H1 (cell line): ENCODE data around the gene VWA7. TPM values are rescaled to one million over a fixed set of nuclear protein-coding genes. Genes with fewer than 3 reads are reported as not detected.

Source experiments
- CTCF ChIA-PET: fragments of 300-600 bp; sonication (Branson Sonifier 250); formaldehyde crosslinking; loops from one replicate; lab custom pipeline; 2021; ENCODE audit not compliant: partially characterized antibody; lab: Charles Lee
- POLR2A ChIA-PET: fragments of 300-600 bp; sonication (Branson Sonifier 250); formaldehyde crosslinking; loops from one replicate; lab custom pipeline; 2021; ENCODE audit warnings: inconsistent platforms; ENCODE audit not compliant: partially characterized antibody; lab: Charles Lee
- DNase-seq, 2 experiments: peaks; one replicate each; pipeline versions ENCODE4 v3.0.0 to v3.0.0-alpha.2; 2010 to 2022; ENCODE audit warnings: low spot score in 2 of 2, low read depth in 1 of 2, mixed read lengths in 1 of 2
- FAIRE-seq: peaks from 2 replicates; lab custom pipeline; 2011; peaks lifted over from hg19 to GRCh38; lab: Jason Lieb, UNC
- H2AFZ ChIP-seq: 2 replicates; pipeline ENCODE4 v1.8.1; 2012; ENCODE audit warnings: low read length, inconsistent platforms
- H2AK5ac ChIP-seq: 2 replicates; pipeline ENCODE4 v1.6.1; 2013; ENCODE audit warnings: low read depth, low read length
- H2BK120ac ChIP-seq: replicated peaks from 2 replicates; pipeline ENCODE3; 2013; ENCODE audit warnings: low read depth, low read length, inconsistent platforms
- H2BK12ac ChIP-seq: 2 replicates; pipeline ENCODE4 v1.6.1; 2013; ENCODE audit warnings: low read depth, low read length
- H2BK15ac ChIP-seq: 2 replicates; pipeline ENCODE4 v1.6.1; 2013; ENCODE audit warnings: low read length
- H2BK20ac ChIP-seq: 2 replicates; pipeline ENCODE4 v1.6.1; 2013; ENCODE audit warnings: low read length
- H2BK5ac ChIP-seq: 2 replicates; pipeline ENCODE4 v1.6.1; 2013; ENCODE audit warnings: low read depth, low read length
- H3K14ac ChIP-seq: 2 replicates; pipeline ENCODE4 v1.6.1; 2013; ENCODE audit warnings: inconsistent platforms; ENCODE audit not compliant: insufficient read length
- H3K18ac ChIP-seq: 2 replicates; pipeline ENCODE4 v1.6.1; 2013; ENCODE audit warnings: low read length; ENCODE audit errors: extremely low read depth
- H3K23ac ChIP-seq: 2 replicates; pipeline ENCODE4 v1.6.1; 2013; ENCODE audit warnings: inconsistent platforms; ENCODE audit not compliant: insufficient read length
- H3K23me2 ChIP-seq: 2 replicates; pipeline ENCODE4 v1.6.1; 2013; ENCODE audit warnings: low read depth, low read length
- H3K27ac ChIP-seq: 2 replicates; pipeline ENCODE4 v1.6.1; 2011; ENCODE audit warnings: low read depth, low read length, inconsistent platforms
- H3K27me3 ChIP-seq, 4 experiments: replicated peaks in 1 of 4; 1 replicate in 1 of 4; 2 replicates in 3 of 4; pipeline versions ENCODE4 v1.6.1 to v1.8.1; 2011 to 2013; ENCODE audit warnings: low read length in 3 of 4, mild to moderate bottlenecking in 3 of 4, inconsistent platforms in 2 of 4, mixed read lengths in 2 of 4, moderate library complexity in 1 of 4; ENCODE audit not compliant: control insufficient read depth in 3 of 4, insufficient read depth in 3 of 4; ENCODE audit errors: extremely low read depth in 1 of 4
- H3K36me3 ChIP-seq, 4 experiments: 2 replicates each; pipeline versions ENCODE4 v1.6.1 to v1.8.1; 2011 to 2013; ENCODE audit warnings: mild to moderate bottlenecking in 4 of 4, low read length in 3 of 4, moderate library complexity in 2 of 4, control low read depth in 1 of 4, inconsistent platforms in 1 of 4; ENCODE audit not compliant: insufficient read depth in 4 of 4, control insufficient read depth in 2 of 4
- H3K4ac ChIP-seq: replicated peaks from 2 replicates; pipeline ENCODE3; 2013; ENCODE audit warnings: low read length, low read depth, mixed read lengths, inconsistent platforms; ENCODE audit not compliant: insufficient read length
- H3K4me1 ChIP-seq, 4 experiments: replicated peaks in 1 of 4; 1 replicate in 1 of 4; 2 replicates in 3 of 4; pipeline versions ENCODE4 v1.6.1 to v1.8.1; 2011 to 2013; ENCODE audit warnings: low read length in 3 of 4, inconsistent platforms in 2 of 4, mixed read lengths in 1 of 4; ENCODE audit not compliant: insufficient read depth in 4 of 4, control insufficient read depth in 3 of 4
- H3K4me2 ChIP-seq, 2 experiments: 2 replicates each; pipeline versions ENCODE4 v1.6.1 to v1.8.1; 2011 to 2013; ENCODE audit warnings: low read depth in 2 of 2, low read length in 2 of 2, control low read depth in 1 of 2, inconsistent platforms in 1 of 2, mild to moderate bottlenecking in 1 of 2; ENCODE audit not compliant: insufficient read depth in 1 of 2
- H3K4me3 ChIP-seq, 4 experiments: fragments of 200-600, 300-600 bp in 1 of 4; sonication (generic), shearing (Covaris generic), sonication (Bioruptor Twin) in 1 of 4; 2 replicates each; pipeline versions ENCODE4 v1.5.1 to v1.8.1; 2011 to 2016; ENCODE audit warnings: low read length in 4 of 4, low read depth in 3 of 4, control low read depth in 2 of 4, inconsistent platforms in 2 of 4, mild to moderate bottlenecking in 2 of 4, mixed read lengths in 1 of 4, moderate library complexity in 1 of 4; ENCODE audit not compliant: insufficient read depth in 2 of 4; ENCODE audit errors: extremely low read depth in 1 of 4
- H3K56ac ChIP-seq: replicated peaks from 2 replicates; pipeline ENCODE3; 2013; ENCODE audit warnings: low read depth, mild to moderate bottlenecking, mixed read lengths, low read length, inconsistent platforms; ENCODE audit not compliant: insufficient read length
- H3K79me1 ChIP-seq: 2 replicates; pipeline ENCODE4 v1.6.1; 2013; ENCODE audit warnings: low read depth, low read length, control low read depth
- H3K79me2 ChIP-seq, 2 experiments: 2 replicates each; pipeline versions ENCODE4 v1.6.1 to v1.8.1; 2012 to 2013; ENCODE audit warnings: low read length in 2 of 2, mild to moderate bottlenecking in 2 of 2, inconsistent platforms in 1 of 2; ENCODE audit not compliant: insufficient read depth in 2 of 2, control insufficient read depth in 1 of 2
- H3K9ac ChIP-seq, 4 experiments: replicated peaks in 1 of 4; 1 replicate in 1 of 4; 2 replicates in 3 of 4; pipeline versions ENCODE4 v1.6.1 to v1.8.1; 2011 to 2013; ENCODE audit warnings: low read depth in 3 of 4, low read length in 3 of 4, control low read depth in 2 of 4, mild to moderate bottlenecking in 2 of 4, moderate library complexity in 2 of 4, inconsistent platforms in 1 of 4; ENCODE audit errors: extremely low read depth in 1 of 4
- H3K9me3 ChIP-seq, 2 experiments: 2 replicates each; pipeline versions ENCODE4 v1.6.1 to v1.8.1; 2012 to 2013; ENCODE audit warnings: mild to moderate bottlenecking in 2 of 2, moderate library complexity in 2 of 2, control low read depth in 1 of 2, inconsistent platforms in 1 of 2, low read depth in 1 of 2, low read length in 1 of 2, mixed read lengths in 1 of 2; ENCODE audit not compliant: insufficient read depth in 2 of 2
- H4K20me1 ChIP-seq, 2 experiments: replicated peaks in 1 of 2; 2 replicates each; pipeline versions ENCODE3 to v1.8.1; 2011 to 2013; ENCODE audit warnings: inconsistent platforms in 2 of 2, low read length in 2 of 2, mild to moderate bottlenecking in 1 of 2; ENCODE audit not compliant: insufficient read depth in 2 of 2, control insufficient read depth in 1 of 2
- H4K5ac ChIP-seq: 2 replicates; pipeline ENCODE4 v1.6.1; 2013; ENCODE audit warnings: low read length, low read depth, mixed read lengths, inconsistent platforms; ENCODE audit not compliant: insufficient read length
- H4K8ac ChIP-seq: 2 replicates; pipeline ENCODE4 v1.8.0; 2013; ENCODE audit warnings: mild to moderate bottlenecking, moderate library complexity, low read length, inconsistent platforms; ENCODE audit not compliant: insufficient read depth; ENCODE audit errors: extremely low read depth
- H4K91ac ChIP-seq: replicated peaks from 2 replicates; pipeline ENCODE3; 2013; ENCODE audit warnings: low read length, mixed read lengths, inconsistent platforms; ENCODE audit not compliant: insufficient read length
- BACH1 ChIP-seq: IDR thresholded peaks from 2 replicates; pipeline ENCODE4 v1.6.1; 2012; ENCODE audit warnings: low read length, improper control_type of control experiment
- CHD2 ChIP-seq: IDR thresholded peaks from 2 replicates; pipeline ENCODE4 v1.6.1; 2012; ENCODE audit warnings: low read length, improper control_type of control experiment
- CTBP2 ChIP-seq: IDR thresholded peaks from 2 replicates; pipeline ENCODE4 v1.7.0; 2011; ENCODE audit warnings: borderline replicate concordance, mild to moderate bottlenecking, moderate library complexity, mixed read lengths, low read length; ENCODE audit not compliant: insufficient read depth, insufficient read length
- HDAC6 ChIP-seq: IDR thresholded peaks from one replicate; pipeline ENCODE4 v1.7.1; 2012; ENCODE audit warnings: low read depth, mild to moderate bottlenecking, inconsistent platforms, low read length, moderate library complexity
- NANOG ChIP-seq: IDR thresholded peaks from 2 replicates; pipeline ENCODE4 v1.6.1; 2011; ENCODE audit warnings: low read length, low read depth, mild to moderate bottlenecking, inconsistent platforms; ENCODE audit not compliant: insufficient read depth, poor library complexity, severe bottlenecking
- POLR2AphosphoS5 ChIP-seq: IDR thresholded peaks from 2 replicates; pipeline ENCODE4 v1.6.1; 2011; ENCODE audit warnings: low read depth, low read length
- RBBP5 ChIP-seq: IDR thresholded peaks from 2 replicates; pipeline ENCODE4 v1.7.1; 2012; ENCODE audit warnings: low read depth, mild to moderate bottlenecking, inconsistent platforms, low read length, moderate library complexity, borderline replicate concordance
- SP1 ChIP-seq: IDR thresholded peaks from 2 replicates; pipeline ENCODE4 v1.6.1; 2011; ENCODE audit warnings: low read depth, low read length
- WGBS, 2 experiments: shearing (Covaris generic) in 1 of 2; methylation state at CpG; one replicate each; pipeline versions ENCODE4 v1.1.6 to v1.1.7; 2013 to 2015; ENCODE audit warnings: low lambda C conversion rate in 2 of 2, mixed read lengths in 2 of 2, inconsistent platforms in 1 of 2, low coverage in 1 of 2, missing lambda C conversion rate in 1 of 2; ENCODE audit not compliant: insufficient replicate concordance in 2 of 2, insufficient coverage in 1 of 2, insufficient read length in 1 of 2; ENCODE audit errors: extremely low coverage in 1 of 2, missing lambda C conversion rate in 1 of 2; 5-methylcytosine and 5-hydroxymethylcytosine counted together
- polyA plus RNA-seq, 7 experiments: library from polyadenylated mRNA; depleted of rRNA in 3 of 7; stranded (reverse) in 5 of 7; unstranded in 2 of 7; fragments of >200 nt in 5 of 7; fragments of 200-250 nt in 2 of 7; gene quantifications; 1 replicate in 5 of 7; 2 replicates in 1 of 7; 4 replicates in 1 of 7; pipeline versions ENCODE4 v1.2.1 to v1.2.3, GENCODE V29; 2011 to 2013; ENCODE audit warnings: missing spikeins in 2 of 7, mixed read lengths in 2 of 7
- total RNA-seq: library from RNA; stranded (reverse); fragmentation: NEBNext Ultra II Directional; extraction: Animal tissue kit (Norgen Biotek cat#: 25700); gene quantifications from 2 replicates; pipeline ENCODE4 v1.2.1, GENCODE V29; 2021

Gene VWA7
- total and polyA plus RNA-seq, 2 of the 8 experiments (the other 6 are each of a cell fraction or from before 2014, with no cell fraction given) = 0.82 to 2.1 TPM

GRCh38 chr6:31784098-31784925, 7.2 kb upstream of the VWA7 start:
- Histone ChIP-seq H3K79me2 (no peaks in the 10 kb centered on the region), H3K4me3 (no peak overlapping the region), H4K20me1 (peaks cover 1 to 3% of the 10 kb centered on the region in 2 experiments), H2AFZ (no peak overlapping the region), H3K27ac (no peak overlapping the region), H2BK12ac (no peak overlapping the region), H4K91ac (no peak overlapping the region), H3K23ac (no peak overlapping the region), H2BK120ac (no peak overlapping the region), H3K27me3 (no peaks in the 10 kb centered on the region; a peak in 1 of 7 replicates), H2BK15ac (no peak overlapping the region), H3K4me1 (no peaks in the 10 kb centered on the region), H3K18ac (no peak overlapping the region), H3K4me2 (no peak overlapping the region), H2BK20ac (no peak overlapping the region), H3K23me2 (0 out of 2 replicates have a peak, but pooled peaks cover 1% of the 10 kb centered on the region), H3K9ac (no peak overlapping the region), H4K8ac (no peak overlapping the region), H2BK5ac (no peak overlapping the region), H3K56ac (no peak overlapping the region), H3K14ac (no peak overlapping the region), H3K36me3 (peaks cover 34 to 70% (median 52%) of the 10 kb centered on the region in 4 experiments), H4K5ac (no peak overlapping the region), H3K79me1 (no peaks in the 10 kb centered on the region), H2AK5ac (no peak overlapping the region), H3K9me3 (no peaks in the 10 kb centered on the region), H3K4ac (no peak overlapping the region)
- no peak for TF ChIP-seq HDAC6
- TF ChIP-seq POLR2AphosphoS5 = no peak
- TF ChIP-seq CTBP2 = no peak
- TF ChIP-seq BACH1 = no peak
- TF ChIP-seq CHD2 = no peak
- TF ChIP-seq RBBP5 = no peak
- TF ChIP-seq NANOG = no peak
- TF ChIP-seq SP1 = no peak
- ChIA-PET POLR2A (interaction anchor here (0.8 to 10.3 kb wide), 15 partner anchors 8 to 145 kb away, joined by 3 to 85 read pairs (median 4); partner anchors contain the start of genes VARS1 and VWA7), CTCF (interaction anchor here (0.5 to 15.6 kb wide), 8 partner anchors 10 to 220 kb away, joined by 3 to 228 read pairs (median 4); partner anchors contain the start of genes LY6G5C and VWA7)
- 92% methylated on average over 15 of the region's 15 CpGs; no CpG with 5 or more reads in 1 of the 2 experiments for WGBS, 2 experiments
- DNase-seq (no peak), FAIRE-seq (no peak)
